GM21529 (cell line): Measurements from ENCODE around the gene CAPN12.

Source experiments
- ATAC-seq: cut with Tn5 transposase; IDR thresholded peaks from one replicate; pipeline ENCODE4 v1.9.1; 2021; ENCODE audit not compliant: unreplicated experiment

CAPN12 gene

DNA sequence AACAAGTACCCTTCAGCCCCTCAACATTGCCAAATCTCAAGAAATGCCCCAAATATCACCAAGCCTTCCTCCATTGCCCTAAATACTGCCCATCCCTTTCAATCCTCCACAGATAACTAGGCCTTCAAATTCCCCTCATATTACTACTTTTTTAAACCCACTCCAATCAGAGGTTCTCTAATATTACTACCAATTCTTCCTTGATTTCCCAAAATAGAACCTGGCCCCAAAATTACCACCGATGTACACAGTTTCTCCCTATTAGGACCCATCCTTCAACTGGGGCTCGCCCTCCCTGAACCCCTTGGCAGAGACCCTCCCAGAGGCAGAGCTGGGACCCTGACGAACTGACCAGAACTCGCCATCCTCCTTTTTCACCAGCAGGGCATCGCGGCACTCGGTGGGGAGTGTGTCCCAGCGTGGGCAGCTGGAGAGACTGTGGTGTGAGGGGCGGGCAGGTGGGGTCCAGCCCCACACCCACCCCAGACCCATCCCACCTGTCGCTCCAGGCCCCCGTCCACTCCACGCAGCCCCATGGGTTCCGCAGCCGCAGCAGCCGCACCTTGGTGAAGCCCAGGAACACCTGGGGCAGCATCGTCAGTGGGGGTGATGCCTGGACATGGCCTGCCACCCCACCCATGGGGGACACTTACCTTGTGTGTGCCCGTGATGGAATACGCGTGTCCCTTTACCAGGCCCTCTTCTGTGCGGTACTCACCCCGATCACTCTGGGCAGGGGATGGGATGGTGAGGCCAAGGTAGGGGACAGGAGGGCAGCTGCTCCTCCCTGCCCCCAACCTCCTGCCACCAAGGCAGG is 6.1 kb downstream of the CAPN12 start:
- no peak for ATAC-seq

DNA sequence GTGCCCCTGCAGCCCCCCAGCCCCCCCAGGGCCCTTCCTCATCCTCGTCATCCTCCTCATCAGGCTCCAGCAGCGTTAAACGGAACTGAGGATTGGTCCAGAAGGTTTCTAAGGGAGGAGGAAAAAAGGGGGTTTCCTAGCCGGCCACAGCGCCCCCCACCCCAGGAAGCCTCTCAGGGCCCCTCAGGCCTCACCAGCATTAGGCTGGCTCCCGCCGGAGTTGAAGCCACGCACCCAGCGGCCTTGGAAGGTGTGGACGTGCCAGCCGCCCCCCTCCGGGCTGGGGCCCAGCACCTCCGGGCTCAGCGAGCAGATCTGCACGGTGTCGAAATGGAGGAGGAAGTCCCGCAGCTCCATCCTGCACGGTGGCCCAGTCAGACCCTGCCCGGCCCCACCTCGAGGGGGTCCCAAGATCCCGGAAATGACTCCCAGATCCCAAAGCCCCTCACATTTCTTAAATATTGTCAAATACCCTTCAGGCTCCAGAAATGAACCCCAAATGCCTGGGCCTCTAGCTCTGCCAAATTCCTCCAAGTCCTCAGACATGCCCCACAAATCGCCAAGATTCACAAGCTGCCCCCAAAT is 6.9 kb downstream of the CAPN12 start:
- ATAC-seq = no peak

DNA sequence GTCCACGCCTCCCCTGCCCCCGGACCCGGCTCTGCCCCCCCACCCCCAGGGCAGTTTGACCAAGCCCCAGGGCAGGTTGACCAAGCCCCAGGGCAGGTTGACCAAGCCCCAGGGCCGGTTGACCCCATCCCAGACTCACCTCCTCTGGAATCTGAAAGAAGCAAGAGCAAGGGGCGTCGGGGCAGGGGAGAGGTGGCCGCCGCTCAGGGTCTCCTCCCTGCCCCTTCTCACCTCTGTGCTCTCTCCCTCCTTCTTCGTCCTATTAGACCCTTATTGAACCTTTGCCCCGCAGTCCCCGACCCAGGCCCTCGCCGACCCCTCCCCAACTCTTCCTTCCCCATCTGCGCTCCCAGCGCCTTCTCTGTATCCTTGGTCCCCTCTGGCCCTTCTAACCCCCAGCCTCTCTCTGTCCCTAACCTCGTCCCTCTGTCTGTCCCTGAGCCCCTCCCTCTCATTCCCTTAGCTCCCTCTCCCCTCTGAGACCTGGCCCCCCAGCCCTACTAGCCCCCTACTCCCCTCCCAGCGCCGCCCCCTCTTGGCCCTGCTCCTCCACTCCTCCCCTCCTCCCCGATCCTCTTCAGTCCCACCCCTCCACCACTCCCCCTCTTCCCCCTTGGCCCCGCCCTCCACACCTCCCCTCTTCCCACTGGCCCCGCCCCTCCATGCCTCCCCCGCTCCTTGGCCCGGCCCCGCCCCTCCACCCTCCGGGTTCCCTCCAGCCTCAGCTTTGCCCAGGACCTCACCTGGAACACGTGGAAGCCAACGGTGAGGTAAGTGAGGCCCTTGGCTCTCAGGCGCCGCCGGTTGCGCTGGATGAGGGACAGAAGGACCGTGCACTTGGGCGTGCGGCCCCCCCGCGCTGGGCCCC is 7.6 kb downstream of the CAPN12 start:
- no peak for ATAC-seq

DNA sequence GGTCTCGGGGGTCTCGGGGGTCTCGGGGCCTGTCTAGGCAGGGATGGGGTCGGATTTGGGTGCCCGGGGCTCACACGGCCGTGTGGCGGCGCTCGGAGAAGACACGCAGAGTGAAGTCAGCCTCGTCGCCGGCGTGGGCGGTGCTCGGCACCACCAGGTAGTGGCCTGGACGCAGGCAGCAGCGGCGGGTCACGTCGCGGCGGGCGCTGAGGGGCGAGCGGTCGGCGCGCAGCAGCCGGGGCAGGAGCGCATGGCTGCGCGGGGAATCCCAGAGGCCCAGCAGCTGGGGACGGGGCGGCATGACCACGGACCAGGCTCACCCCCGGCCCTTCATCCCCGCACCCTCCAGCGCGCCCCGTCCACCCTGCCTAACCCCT is 8.2 kb downstream of the CAPN12 start:
- no peak for ATAC-seq

DNA sequence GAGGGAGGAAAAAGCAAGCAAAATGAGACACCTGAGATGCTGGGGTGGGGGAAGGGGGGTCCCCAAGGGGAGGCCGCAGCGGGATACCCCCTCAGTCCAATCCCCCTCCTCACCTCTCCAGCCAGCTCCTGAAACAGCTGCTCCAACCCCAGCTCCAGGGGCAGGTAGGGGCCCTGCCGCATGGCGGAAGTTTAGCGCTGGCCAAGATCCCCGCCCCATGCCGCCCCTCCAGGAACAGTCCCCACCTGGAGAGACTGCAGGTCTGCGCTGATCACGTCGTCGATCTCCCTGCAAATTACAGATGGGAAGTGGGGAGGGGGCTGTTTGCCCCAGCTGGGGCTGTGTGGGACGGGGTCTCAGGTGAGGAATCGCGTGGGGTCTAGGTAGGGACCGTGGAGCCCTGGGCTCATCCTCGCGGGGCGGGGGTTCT is 9.0 kb downstream of the CAPN12 start:
- no peak for ATAC-seq

DNA sequence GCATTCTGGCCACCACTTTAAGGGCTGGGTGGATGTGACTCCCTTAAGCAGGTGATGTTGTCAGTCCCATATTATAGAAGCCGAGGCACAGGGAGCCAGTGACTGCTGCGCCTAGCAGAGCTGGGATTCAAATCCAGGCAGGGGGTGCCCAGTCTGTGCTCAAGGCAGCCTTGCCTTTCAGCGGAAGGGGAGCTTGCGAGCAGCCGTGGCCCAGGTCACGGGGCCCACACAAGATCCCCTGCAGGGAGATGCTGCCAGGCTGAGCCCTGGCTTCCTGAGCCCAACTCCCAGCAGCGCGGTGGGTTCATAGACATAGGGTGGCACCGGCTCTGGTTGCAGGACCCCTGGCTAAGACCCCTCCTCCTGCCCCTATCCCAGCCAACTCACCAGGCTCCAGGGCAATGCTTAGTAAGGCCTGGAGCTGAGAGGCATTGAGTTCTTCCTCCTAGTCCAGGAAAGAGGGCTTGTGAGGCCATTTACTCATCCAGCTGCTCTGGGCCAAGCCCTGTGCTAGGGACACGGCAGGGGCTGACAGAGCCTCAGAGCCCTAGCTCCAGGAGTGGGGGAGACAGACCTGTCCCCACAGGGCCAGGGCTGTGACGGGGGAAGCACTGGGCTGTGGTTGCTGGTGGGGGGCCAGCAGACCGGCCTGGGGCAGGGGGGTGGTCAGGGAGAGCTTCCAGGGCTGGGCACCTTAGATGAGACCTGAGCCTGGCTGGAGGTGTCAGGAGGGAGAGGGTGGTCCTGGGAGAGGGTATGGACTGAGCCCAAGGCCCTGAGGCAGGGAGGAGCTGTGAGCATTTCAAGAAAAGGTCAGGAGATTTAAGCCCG is 9.6 kb downstream of the CAPN12 start:
- ATAC-seq = no peak

DNA sequence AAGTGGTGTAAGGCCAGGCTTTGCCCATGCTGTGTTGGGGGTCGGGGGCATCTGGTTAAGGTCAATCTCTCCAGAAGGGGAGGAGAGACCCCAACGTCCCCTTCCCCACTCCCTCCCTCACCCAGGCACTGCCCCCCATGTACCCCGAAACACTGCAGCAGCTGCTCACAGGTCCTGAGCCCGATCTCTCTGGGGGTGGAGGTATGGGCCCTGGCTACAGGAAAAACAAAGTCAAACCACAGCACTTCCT is 10.2 kb downstream of the CAPN12 start:
- ATAC-seq = no peak

DNA sequence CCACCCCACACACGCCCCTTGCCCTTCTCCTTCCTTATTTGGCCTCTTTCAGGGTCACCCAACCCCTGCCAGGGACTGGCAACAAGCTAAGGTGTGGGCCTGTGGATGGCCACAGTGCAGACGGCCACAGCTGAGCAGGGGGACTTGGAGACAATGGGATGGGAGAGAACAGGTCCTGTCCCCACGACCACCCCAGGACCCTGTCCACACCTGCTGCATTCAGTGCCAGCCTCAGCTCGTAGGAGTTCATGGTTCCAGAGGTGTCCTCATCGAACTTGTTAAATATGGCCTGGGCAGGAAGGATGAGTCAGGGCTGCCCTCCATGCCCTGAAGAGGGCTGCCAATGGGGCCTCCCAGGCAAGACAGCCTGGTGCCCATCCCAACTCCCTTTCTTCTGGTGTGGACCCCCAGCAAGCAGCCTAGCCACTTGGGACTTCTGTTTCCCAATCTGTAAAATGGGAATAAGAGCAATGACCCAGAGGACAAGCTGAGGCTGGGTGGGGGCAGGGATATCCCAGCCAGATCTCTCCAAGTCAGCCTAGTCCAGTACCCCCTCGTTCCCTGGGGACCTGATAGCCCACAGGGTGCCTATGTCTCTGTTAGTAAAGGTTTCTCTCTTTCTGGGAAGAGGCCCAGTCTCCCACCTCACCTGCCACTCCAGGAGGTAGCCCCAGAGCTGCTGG is 10.6 kb downstream of the CAPN12 start:
- no peak for ATAC-seq

DNA sequence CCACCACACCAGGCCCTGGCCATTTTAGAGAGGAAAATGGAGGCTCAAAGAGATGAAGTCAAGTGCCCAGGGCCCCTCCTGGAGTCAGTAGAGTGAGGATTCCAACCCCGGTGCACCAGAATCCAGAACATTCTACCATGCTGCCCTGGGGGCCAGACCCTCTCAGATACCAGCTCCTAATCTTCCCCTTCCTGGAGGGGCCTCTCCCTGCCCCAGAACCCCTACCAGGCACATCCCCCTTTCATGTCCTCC is 11.1 kb downstream of the CAPN12 start:
- ATAC-seq = no peak

DNA sequence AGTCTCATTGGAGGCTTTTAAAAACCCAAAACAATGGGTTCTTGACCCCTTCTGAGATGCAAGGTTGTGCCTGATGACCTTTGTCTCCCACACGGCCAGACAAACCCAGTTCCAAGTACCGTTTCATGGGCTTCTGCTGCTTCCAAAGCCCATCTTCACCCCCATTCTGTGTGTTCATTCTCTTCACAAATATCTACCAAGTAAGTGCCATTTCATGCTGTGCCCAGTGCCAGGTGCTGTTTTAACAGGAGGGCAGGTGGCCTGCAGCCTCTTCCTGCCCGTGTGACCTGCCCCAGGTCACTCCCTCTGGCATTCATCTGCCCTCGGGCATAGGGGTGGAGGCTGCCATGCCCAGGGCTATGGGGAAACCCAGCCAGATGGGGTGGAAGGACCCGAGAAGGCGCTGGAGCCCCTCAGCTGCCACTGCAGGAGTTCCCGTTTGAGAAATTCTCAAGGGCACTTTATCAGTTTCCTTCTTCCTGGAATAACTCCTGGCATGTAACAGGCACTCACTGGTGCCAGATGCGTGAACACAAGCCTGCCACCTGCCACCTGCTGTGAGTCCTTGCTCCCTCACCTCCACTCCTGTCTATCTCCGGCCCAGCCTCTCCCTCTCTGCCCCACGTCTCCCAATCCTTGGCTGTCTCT is 12.5 kb downstream of the CAPN12 start:
- ATAC-seq = no peak

DNA sequence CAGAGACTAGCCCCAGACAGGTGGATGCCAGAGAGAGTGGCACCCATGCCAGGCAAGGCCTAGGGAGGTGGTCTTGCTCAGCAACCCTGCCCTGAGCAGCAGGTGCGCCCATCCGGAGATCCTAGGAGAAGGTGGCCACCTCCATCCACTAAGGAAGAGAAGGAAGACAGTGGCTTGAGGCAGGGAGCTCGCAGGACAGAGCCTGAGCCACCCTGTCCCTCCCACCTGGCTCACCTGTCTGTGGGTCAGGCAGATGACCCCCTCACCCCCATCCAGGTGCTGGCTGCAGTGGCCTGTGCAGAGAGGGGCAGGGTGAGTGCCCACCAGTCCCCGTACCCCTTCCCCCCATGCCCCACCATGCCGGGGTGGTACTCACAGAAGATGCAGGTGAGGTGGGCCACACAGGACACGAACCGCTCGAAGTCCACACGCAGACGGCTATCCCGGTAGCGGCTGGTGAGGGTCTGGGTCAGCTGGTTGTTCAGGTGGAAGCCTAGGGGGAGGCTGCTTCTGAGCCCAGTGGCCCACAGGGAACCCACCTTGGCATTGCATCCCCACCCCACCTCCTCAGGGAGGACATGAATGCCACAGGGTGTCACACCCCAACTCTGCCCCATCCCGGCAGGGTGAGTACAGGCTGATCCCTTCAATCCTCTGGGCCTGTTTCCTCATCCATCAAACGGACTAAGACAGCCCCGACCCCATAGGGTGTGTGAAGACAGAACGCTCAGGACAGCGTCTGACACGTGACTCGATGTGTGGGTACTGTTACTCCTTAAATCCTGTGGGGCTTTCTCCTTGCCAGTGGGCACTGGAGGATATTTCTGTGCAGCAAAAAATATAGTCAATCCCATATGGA is 13.3 kb downstream of the CAPN12 start:
- ATAC-seq = no peak

DNA sequence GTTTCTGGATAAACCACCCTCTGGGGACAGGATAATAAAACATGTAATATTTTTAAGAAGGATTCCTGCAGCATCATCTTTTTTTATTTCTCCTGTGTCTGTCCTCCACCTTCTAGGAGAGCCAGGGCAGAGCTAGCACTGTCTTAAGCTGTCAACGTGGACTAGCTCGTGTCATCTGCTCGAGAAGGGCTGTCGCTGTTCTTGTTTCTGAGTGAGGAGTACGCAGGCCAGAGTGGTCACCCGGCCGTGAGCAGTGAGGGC is 13.9 kb downstream of the CAPN12 start:
- no peak for ATAC-seq

DNA sequence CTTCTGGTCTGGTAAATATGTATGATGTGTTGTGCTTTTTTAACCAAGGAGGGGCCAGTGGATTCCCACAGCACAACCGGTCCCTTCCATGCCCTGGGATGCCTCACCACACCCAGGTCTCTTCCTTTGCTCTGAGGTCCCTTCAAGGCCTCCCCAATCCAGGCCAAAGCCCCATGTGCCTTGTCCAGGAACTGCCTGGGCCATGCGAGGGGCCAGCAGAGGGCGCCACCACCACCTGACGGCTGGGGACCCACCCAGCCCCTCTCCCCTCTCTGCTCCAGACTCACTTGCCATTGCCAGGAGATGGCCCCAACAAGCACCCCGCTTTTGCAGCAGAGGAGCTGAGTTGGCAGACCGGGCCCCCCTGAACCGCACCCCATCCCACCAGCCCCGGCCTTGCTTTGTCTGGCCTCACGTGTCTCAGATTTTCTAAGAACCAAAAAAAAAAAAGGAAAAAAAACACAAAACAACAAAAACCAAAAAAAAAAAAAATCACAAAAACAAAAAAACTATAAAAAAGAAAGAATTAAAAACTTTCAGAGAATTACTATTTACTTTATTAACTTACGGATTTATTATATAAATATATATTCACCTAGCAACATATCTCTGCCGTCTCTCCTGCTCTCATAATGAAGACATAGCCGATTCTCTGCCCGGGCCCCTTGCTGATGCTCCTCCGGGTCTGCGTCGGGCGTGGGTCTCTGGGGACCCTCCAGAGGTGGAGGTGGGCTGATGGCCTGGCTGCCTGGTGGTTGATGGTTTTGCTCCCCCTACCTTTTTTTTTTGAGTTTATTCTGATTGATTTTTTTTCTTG is 14.4 kb downstream of the CAPN12 start:
- no peak for ATAC-seq

DNA sequence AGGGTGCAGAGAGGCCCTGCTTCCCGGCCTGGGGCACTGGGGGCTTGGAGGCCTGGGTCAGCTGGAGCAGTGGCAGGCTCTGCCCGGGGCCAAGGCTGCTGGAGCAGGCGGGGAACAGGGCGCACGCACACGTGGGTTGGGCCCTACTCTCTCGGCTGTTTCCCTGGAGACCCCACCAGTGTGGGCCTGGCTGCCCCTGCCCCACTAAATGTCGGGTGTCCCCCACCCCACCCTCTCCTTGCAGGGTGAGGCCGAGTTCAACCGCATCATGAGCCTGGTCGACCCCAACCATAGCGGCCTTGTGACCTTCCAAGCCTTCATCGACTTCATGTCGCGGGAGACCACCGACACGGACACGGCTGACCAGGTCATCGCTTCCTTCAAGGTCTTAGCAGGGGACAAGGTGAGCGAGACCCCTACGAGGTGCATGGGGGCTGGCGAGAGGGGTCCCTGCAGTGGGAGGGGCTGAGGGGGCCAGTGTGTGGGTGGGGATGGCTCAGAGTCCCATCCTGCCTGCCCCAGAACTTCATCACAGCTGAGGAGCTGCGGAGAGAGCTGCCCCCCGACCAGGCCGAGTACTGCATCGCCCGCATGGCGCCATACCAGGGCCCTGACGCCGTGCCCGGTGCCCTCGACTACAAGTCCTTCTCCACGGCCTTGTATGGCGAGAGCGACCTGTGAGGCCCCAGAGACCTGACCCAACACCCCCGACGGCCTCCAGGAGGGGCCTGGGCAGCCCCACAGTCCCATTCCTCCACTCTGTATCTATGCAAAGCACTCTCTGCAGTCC is 15.3 kb downstream of the CAPN12 start:
- ATAC-seq = no peak

DNA sequence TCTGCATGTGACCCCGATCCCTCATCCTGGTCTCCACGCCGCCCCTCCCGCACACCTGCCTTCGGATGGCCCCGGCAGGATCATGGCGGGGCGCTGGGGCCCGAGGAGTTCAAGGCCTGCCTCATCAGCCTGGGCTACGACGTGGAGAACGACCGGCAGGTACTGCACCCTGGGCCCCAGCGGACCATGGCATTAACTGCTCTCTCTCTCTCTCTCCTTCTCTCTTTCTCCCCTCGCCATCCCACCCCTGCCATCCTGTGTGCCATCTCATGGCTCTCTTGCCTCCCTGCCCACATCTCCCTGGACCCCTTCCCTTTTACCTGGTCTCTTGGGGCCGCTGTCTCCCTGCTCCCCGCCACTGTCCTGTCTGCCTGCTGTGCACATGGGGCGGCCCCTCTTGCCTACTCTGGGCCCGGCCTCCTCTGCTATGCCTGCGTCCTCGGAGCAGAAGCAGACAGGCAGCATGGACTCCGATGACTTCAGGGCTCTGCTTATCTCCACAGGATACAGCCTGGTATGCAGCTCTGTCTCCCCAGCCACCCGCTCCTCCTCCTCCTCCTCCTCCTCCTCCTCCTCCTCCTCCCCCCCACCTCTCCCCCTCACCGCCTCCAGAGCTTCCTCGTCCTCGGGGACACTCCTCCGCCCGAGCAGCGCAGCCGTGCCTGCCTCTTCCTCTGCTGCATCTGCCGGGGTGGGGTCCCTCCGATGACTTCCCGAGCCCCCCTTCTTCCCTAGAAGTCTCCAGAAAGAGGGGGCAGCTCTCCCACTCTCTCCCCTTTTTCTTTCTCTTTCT is 16.2 kb downstream of the CAPN12 start:
- ATAC-seq = no peak

DNA sequence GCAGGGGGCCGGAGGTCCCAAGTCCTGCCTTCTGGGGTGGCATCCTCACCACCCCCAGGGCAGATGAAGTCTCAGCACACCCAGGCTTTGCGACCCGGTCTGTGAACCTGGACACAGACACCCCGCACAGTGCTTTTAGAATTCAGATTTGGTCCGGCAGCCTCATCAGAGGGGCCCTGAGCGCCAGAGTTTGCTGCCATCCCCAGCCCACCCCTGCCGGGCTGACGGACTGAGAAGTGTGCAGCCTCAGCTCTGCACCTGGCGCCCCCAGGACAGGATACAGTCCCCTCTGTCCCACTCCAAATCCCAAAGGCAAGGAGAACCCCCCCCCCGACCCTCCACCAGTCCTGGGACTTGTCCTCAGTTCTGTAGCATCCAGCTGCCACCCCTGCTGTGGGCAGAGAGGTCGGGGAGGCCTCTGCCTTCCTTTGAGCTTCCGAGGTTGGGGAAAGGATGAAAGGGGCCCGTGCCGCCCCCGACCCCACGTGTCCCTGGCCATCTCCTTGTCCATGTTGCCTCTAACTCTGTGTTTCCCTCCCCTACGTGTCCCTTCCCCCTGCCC is 16.9 kb downstream of the CAPN12 start:
- no peak for ATAC-seq

DNA sequence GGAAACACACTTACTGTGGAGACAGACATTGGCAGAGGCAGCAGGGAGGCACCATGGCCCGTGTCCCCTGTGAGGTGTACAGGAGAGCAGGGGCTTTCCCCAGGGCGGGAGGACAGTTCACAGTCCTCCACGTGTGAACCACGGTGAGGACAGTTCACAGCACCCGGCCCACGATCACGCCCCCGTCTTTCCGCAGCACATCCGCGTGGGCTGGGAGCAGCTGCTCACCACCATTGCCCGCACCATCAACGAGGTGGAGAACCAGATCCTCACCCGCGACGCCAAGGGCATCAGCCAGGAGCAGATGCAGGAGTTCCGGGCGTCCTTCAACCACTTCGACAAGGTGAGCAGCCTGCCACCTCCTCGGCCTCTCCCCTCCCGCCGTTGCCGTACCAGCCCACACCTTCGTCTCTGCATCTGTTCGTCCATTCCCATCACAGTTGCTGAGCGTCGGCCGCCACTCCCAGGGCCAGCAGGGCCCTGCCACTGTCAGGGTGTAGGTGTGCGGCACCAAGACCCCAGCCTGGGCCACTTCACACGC is 17.4 kb downstream of the CAPN12 start:
- ATAC-seq = no peak
